Measurements from ENCODE around the gene PLEKHG5.

GRCh38 chr1:6454856-6455751 lies 36.4 kb downstream of the PLEKHG5 start:
- no peak for TF ChIP-seq EZH2 (IDR thresholded peaks at IDR 0.05; ENCODE audit: low read length, unreplicated experiment)
- no peak for TF ChIP-seq CTCF (conservative IDR thresholded peaks at IDR 0.05; ENCODE audit: low read depth, low read length)

Data from PC-3 (cell line).